Transverse colon (tissue), 4 donors: ENCODE results near the gene BDKRB2. TPM values are rescaled to one million over a fixed set of nuclear protein-coding genes. Genes with fewer than 3 reads are reported as not detected.

Source experiments
- DNase-seq: peaks from one replicate; pipeline ENCODE4 v3.0.0-alpha.2; 2019
- H3K27ac ChIP-seq, 4 donors: fragments of 200-600 bp; sonication (generic); 2 replicates each; pipeline ENCODE4 v1.5.1; 2016 to 2018; ENCODE audit warnings: inconsistent platforms in 4 of 4
- H3K27me3 ChIP-seq: fragments of 200-600 bp; sonication (generic); 2 replicates; pipeline ENCODE4 v1.5.1; 2017; ENCODE audit warnings: inconsistent platforms
- H3K36me3 ChIP-seq, 4 donors: fragments of 200-600 bp; sonication (generic); 2 replicates each; pipeline ENCODE4 v1.5.1; 2017 to 2019; ENCODE audit warnings: inconsistent platforms in 4 of 4
- H3K4me1 ChIP-seq, 4 donors: fragments of 200-600 bp; sonication (generic); 2 replicates each; pipeline ENCODE4 v1.5.1; 2017 to 2020; ENCODE audit warnings: inconsistent platforms in 4 of 4
- H3K4me3 ChIP-seq, 4 donors: fragments of 200-600 bp; sonication (generic); 1 replicate in 1 of 4; 2 replicates in 3 of 4; pipeline versions ENCODE4 v1.5.1 to v1.6.1; 2017 to 2019; ENCODE audit warnings: inconsistent platforms in 4 of 4
- H3K9me3 ChIP-seq, 2 donors: fragments of 200-600 bp; sonication (generic); 2 replicates each; pipeline ENCODE4 v1.5.1; 2017 to 2019; ENCODE audit warnings: inconsistent platforms in 2 of 2
- EP300 ChIP-seq: sonication (generic); formaldehyde crosslinking; IDR thresholded peaks from one replicate; pipeline ENCODE4 v1.6.1; 2017; ENCODE audit warnings: antibody characterized with exemption, low read depth
- POLR2A ChIP-seq: fragments of 450-650 bp; IDR thresholded peaks from one replicate; pipeline ENCODE4 v1.6.1; 2016; ENCODE audit warnings: antibody characterized with exemption, mild to moderate bottlenecking, moderate library complexity
- POLR2AphosphoS5 ChIP-seq, 3 donors: sonication (generic); formaldehyde crosslinking; IDR thresholded peaks; one replicate each; pipeline ENCODE4 v1.6.1; 2016; ENCODE audit warnings: antibody characterized with exemption in 3 of 3
- WGBS, 2 donors: methylation state at CpG; one replicate each; pipeline ENCODE4 v1.1.5; 2018; ENCODE audit warnings: low coverage in 1 of 2; 5-methylcytosine and 5-hydroxymethylcytosine counted together
- in situ Hi-C, 4 donors: fragments of 200-750 bp; cut with MboI; loops; one replicate each; pipeline versions ENCODE4 v1.15.0 to v1.15.1; 2017; ENCODE audit warnings: low sequenced_read_pairs in 3 of 4, low pct_ligation_motif_present in 1 of 4, low pct_unique_long_range_greater_than_20kb in 1 of 4
- intact Hi-C: fragments of 100-400 bp; cut with DNase I; formaldehyde crosslinking; loops from one replicate; pipeline ENCODE4 v1.15.1; 2023; ENCODE audit warnings: low total_unique reads
- total RNA-seq, 4 donors: library from RNA; depleted of rRNA; stranded (reverse); fragments of >200 nt; gene quantifications; one replicate each; pipeline ENCODE4 v1.1.0, GENCODE V29; 2016
- TF ChIP-seq, protein P1 (sequence below), 5 experiments: fragments of 200-600 bp in 3 of 5; fragments of 450-650 bp in 2 of 5; sonication (generic) in 3 of 5; IDR thresholded peaks; 1 replicate in 2 of 5; 2 replicates in 3 of 5; pipeline ENCODE4 v1.5.1; 2016 to 2017; ENCODE audit warnings: antibody characterized with exemption in 5 of 5, inconsistent platforms in 3 of 5, mild to moderate bottlenecking in 2 of 5, moderate library complexity in 1 of 5

BDKRB2 gene
- total RNA-seq, 4 donors from 2014 or later = 2.6 to 19.8 (median 17.4) TPM

DNA sequence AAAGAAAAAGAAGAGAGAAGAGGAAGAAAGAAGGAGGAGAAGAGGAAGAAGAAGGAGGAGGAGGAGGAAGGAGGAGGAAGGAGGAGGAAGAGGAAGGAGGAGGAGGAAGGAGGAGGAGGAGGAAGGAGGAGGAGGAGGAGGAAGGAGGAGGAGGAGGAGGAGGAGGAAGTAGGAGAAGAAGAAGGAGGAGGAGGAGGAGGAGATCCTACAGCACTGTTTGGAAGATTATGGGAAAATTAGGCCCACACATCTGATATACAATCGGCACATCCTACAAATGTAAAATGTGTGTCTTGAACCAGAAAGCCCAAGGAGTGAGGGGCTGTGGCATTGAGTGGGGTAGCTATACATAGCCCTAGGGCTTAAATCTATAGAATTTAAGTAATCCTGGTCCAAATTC is 12.0 kb downstream of the BDKRB2 start:
- H3K27me3 ChIP-seq = no peaks in the 10 kb centered on the region
- in situ Hi-C loops (no loop called here), intact Hi-C loops (loop anchor here (1.0 kb wide), 1 partner anchor 22 kb away; no protein-coding TSS in a partner anchor)
- peaks cover 0 to 4% of the 10 kb centered on the region in 2 donors for H3K9me3 ChIP-seq
- TF ChIP-seq, protein P1, sequence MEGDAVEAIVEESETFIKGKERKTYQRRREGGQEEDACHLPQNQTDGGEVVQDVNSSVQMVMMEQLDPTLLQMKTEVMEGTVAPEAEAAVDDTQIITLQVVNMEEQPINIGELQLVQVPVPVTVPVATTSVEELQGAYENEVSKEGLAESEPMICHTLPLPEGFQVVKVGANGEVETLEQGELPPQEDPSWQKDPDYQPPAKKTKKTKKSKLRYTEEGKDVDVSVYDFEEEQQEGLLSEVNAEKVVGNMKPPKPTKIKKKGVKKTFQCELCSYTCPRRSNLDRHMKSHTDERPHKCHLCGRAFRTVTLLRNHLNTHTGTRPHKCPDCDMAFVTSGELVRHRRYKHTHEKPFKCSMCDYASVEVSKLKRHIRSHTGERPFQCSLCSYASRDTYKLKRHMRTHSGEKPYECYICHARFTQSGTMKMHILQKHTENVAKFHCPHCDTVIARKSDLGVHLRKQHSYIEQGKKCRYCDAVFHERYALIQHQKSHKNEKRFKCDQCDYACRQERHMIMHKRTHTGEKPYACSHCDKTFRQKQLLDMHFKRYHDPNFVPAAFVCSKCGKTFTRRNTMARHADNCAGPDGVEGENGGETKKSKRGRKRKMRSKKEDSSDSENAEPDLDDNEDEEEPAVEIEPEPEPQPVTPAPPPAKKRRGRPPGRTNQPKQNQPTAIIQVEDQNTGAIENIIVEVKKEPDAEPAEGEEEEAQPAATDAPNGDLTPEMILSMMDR (IDR thresholded peaks at IDR 0.05) = no peak
- TF ChIP-seq POLR2A (no peak), EP300 (no peak), POLR2AphosphoS5 (IDR thresholded peaks at IDR 0.05) (no peak)
- H3K4me1 ChIP-seq = peaks cover 0 to 12% (median 3%) of the 10 kb centered on the region in 4 donors
- no peak for DNase-seq
- no peaks in the 10 kb centered on the region for H3K36me3 ChIP-seq
- no peak overlapping the region for H3K4me3 ChIP-seq
- WGBS, 2 donors = 86 to 90% methylated on average over 1 of the region's 1 CpG
- H3K27ac ChIP-seq = no peak overlapping the region

DNA sequence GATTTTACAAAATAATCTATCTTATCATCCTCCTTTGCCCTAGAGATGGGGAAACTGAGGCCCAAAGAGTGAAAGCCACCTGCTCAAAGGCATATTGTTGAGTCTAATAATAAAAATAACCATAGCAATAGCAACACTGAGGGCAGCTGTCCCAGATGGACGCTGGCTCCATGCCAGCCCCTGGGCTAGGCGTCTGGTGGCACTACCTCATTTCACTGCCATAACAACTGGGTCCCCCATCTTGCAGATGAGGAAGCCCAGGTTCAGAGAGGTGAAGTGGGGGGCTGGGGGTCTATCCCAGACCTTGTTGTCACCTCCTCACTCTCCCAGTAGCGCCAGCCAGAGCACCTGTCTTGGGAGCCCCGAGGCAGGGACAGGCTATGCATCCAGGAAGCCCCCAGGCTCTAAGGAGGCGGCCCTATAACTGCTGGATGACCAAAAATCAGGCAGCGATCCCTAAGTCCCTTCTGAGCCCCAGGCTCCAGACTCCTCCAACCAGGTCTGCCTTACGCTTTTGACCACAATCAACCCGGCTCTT is 12.8 kb downstream of the BDKRB2 start:
- peaks cover 0 to 12% (median 3%) of the 10 kb centered on the region in 4 donors for H3K4me1 ChIP-seq
- intact Hi-C loops (loop anchor here (1.0 kb wide), 1 partner anchor 23 kb away; no protein-coding TSS in a partner anchor), in situ Hi-C loops (no loop called here)
- TF ChIP-seq EP300 (no peak), POLR2A (no peak), POLR2AphosphoS5 (IDR thresholded peaks at IDR 0.05) (no peak)
- DNase-seq = no peak
- no peak overlapping the region for H3K4me3 ChIP-seq
- H3K27me3 ChIP-seq = no peaks in the 10 kb centered on the region
- no peaks in the 10 kb centered on the region for H3K36me3 ChIP-seq
- WGBS, 2 donors = 76% methylated on average over 8 of the region's 8 CpGs; no CpG with 5 or more reads in 1 of the 2 donors
- no peaks in the 10 kb centered on the region for H3K9me3 ChIP-seq
- no peak overlapping the region for H3K27ac ChIP-seq

DNA sequence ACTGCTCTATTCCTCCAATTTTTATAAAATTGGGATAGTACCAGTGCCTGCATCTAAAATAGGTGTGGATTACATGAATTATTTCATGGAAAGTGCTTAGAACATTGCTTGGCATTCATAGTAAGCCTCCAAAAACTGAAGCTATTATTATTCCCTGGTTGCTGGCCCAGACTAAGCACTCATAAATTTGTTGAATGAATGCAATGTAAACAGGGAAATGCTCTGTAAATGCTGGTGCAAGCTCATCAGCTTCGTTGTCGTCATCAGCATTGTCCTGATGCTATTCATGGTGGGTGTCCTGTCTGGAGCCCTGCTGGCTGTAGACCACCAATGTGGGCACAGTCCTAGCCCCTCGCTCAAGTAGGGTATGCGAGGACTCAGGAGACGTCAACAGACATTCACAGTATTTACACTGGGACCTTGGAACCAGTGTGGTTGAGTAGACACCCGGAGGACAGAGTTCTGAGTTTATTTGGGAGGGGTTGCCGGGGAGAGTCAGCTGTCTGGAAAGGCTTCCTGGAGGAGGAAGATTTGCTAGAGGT is 16.5 kb downstream of the BDKRB2 start:
- Histone ChIP-seq H3K36me3 (no peaks in the 10 kb centered on the region), H3K27me3 (no peaks in the 10 kb centered on the region), H3K27ac (peak overlapping the region in 3 of 4 donors; percentile 9 to 33 (median 21)), H3K4me3 (no peak overlapping the region), H3K9me3 (no peaks in the 10 kb centered on the region), H3K4me1 (peaks cover 9 to 23% (median 17%) of the 10 kb centered on the region in 4 donors)
- intact Hi-C loops = no loop called here
- in situ Hi-C loops = no loop called here
- TF ChIP-seq, protein P1 (IDR thresholded peaks at IDR 0.05) = no peak
- no peak for TF ChIP-seq POLR2A
- TF ChIP-seq POLR2AphosphoS5 (IDR thresholded peaks at IDR 0.05) = peak in 2 of 3 donors; percentile 31 to 41
- TF ChIP-seq EP300 = no peak
- no peak for DNase-seq
- WGBS, 2 donors = 36 to 47% methylated on average over 2 to 7 of the region's 7 CpGs

DNA sequence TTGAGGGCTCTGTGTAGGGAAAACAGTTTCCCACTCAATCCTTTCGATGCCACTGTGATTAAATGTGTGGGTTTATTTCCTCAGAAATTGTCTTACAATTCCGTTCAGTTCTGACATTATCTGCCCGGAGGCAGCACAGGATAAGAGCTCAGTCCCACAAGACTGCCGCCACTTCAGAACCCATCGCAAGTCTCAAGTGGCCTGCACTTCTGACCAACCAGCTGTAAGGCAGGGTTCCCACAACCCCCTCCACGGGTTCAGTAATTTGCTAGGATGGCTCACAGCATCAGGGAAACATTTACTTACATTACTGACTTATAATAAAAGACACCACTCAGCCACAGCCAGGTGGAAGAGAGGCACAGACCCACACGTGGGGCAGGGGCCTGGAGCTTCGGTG is 17.2 kb downstream of the BDKRB2 start:
- in situ Hi-C loops = no loop called here

More for the DNA sequence above, 17.2 kb downstream of the BDKRB2 start:
- no peaks in the 10 kb centered on the region for H3K27me3 ChIP-seq
- TF ChIP-seq POLR2AphosphoS5 (IDR thresholded peaks at IDR 0.05) (no peak), POLR2A (no peak), EP300 (no peak)
- TF ChIP-seq, protein P1 (IDR thresholded peaks at IDR 0.05) = no peak
- H3K36me3 ChIP-seq = no peaks in the 10 kb centered on the region
- no peaks in the 10 kb centered on the region for H3K9me3 ChIP-seq
- H3K4me3 ChIP-seq = no peak overlapping the region
- intact Hi-C loops = no loop called here
- DNase-seq = no peak
- H3K27ac ChIP-seq = peak overlapping the region in 3 of 4 donors; percentile 9 to 33 (median 21)
- WGBS, 2 donors = 67 to 81% methylated on average over 3 to 8 of the region's 8 CpGs
- peaks cover 9 to 24% (median 18%) of the 10 kb centered on the region in 4 donors for H3K4me1 ChIP-seq
